SKM-1 treated with dmso at 0.1 percent for 144 hours (cell line): ENCODE measurements around the gene TBC1D30.
"Not testable (repeated sequence)": the region's sequence is repeated elsewhere in the genome, so short reads cannot be mapped to it uniquely, and the experiment has no call there.

Experiments used
- DNase-seq: peaks from one replicate; lab custom pipeline; 2025; ENCODE audit not compliant: unreplicated experiment; lab: John Stamatoyannopoulos, UW

TBC1D30 gene

DNA sequence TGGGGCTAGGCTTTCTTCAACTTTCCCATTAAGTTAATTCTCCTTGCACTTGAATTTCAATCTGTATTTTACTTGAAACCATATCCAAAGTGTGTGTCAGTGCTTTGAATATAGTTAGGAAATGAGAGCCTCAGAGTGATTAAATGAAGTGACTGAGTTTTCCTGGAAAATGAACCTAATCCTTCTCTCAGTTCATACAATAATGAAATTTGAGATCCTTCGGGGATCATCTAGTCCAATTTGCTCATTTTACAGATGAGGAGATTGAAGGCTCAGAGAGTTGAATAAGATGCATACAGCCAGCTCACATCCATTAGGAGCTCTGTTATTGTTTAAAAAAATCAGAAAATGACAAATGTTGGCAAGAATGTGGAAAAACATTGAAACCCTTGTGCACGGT lies 18.3 kb upstream of the TBC1D30 start:
- DNase-seq, result no peak

DNA sequence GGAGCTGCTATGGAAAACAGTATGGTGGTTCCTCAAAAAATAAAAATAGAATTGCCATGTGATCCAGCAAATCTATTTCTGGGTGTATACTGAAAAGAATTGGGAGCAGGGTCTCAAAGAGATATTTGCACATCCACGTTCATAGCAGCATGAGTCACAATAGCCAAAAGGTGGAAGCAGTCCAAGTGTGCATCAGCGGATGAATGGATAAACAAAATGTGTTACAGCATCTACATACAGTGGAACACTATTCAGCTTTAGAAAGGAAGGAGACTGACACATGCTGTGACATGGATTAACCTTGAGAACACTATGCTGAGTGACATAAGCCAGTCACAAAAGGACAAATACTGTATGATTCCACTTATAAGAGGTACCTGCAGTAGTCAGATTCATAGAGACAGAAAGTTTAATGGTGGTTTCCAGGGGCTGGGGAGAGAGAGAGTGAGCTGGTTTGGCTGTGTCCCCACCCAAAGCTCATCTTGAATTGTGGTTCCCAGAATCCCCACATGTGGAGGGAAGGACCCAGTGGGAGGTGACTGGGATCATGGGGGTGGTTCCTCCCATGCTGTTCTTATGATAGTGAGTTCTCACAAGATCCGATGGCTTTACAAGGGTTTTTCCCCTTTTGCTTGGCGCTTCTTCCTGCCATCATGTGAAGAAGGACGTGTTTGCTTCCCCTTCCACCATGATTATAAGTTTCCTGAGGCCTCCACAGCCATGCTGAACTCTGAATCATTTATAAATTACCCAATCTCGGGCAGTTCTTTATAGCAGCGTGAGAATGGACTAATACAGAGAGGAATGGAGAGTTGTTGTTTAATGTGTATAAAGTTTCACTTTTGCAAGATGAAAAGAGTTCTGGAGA lies 17.6 kb upstream of the TBC1D30 start:
- DNase-seq, result no peak

GRCh38 chr12:64808110-64808509 lies 16.3 kb upstream of the TBC1D30 start:
- peak; percentile 2 for DNase-seq

GRCh38 chr12:64810831-64811230 lies 13.6 kb upstream of the TBC1D30 start:
- DNase-seq, result no peak

DNA sequence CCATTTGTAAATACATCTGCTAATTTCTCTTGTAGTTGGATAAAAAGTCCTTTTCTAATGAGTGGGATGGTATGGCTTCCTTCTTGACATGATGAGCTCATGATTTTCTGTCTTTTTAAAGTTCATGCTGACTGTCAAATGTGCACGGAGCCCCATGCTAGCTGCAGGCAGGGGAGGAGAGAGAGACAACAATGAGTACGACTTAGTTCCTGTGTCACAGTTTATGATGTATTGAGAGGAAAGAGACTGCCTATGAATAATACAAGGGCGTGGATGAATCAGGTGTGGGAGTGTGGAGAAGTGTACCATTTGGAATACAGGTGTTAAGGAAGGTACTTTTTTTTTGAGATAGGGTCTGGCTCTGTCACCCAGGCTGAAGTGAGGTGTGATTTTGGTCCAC lies 10.7 kb upstream of the TBC1D30 start:
- DNase-seq, result no peak

- DNase-seq, result no peak
These were observed 10.0 kb upstream of the TBC1D30 start for GRCh38 chr12:64814432-64814831.

GRCh38 chr12:64819816-64820402 lies 4.5 kb upstream of the TBC1D30 start:
- peak; percentile 6 for DNase-seq

DNA sequence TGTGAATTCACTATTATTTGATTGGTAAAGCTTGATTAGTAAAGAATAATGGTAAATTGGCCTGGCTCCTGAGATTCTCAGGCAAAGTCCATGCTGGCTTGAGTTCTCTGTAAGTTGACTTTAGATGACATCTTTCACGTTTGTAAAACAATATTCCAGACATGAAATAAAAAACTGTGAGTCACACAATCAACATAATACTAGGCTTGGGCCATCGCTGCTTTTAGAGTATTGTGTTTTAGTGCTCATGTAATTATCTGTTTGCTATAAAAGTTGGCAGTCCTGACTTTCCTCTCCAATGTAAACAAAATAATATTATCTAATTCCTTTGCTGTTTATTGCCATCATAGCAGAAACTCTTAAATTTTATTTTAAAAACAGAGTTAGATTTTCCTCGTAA lies 3.9 kb upstream of the TBC1D30 start:
- DNase-seq, result no peak

- no peak for DNase-seq
These were observed 3.3 kb upstream of the TBC1D30 start for GRCh38 chr12:64821116-64821630.

GRCh38 chr12:64824130-64824499 lies 332 bp upstream of the TBC1D30 start:
- DNase-seq, result no peak

- no peak for DNase-seq
These were observed 935 bp downstream of the TBC1D30 start for GRCh38 chr12:64825143-64826021.

DNA sequence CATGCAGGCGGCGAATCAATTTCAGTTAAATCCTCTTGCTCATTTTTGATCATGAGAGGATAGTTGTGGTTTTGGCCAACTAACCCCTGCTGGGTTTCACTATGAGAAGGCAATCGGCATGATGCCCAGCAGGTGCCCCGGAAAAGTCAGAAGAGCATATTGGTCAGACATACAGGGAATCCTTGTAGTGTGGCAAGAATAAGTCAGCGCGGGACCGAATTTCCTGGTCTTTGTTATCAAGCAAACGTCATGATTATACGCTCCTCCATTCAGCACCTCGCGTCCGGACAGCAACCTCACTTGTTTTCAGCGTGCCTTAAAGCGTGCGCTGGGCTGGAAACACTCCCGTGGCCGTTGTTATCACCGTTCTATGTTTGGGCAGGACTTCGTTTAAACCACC lies 1.8 kb downstream of the TBC1D30 start:
- DNase-seq, result no peak

- DNase-seq, result no peak
These were observed 4.3 kb downstream of the TBC1D30 start for GRCh38 chr12:64828713-64829112.

GRCh38 chr12:64833928-64834327 lies 9.5 kb downstream of the TBC1D30 start:
- no peak for DNase-seq

DNA sequence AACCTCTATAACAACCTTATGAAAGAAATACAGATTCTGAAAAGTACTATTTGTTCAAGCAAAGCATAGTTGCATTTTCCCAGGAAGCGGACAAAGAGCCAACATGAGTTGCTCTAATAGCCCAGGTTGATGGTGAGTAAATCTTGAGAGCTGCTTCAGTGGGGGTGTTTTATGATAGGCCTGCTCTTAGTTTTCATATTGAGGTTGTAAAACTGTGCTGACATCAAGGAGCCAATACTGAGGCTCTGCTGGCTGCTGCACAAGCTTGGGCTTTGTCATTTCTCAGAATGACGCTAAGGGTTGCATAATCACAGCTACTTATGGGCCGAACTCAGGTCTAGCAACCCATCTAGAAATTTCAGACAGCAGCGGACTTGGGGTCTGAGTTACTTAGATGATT lies 11.5 kb downstream of the TBC1D30 start:
- DNase-seq, result no peak

DNA sequence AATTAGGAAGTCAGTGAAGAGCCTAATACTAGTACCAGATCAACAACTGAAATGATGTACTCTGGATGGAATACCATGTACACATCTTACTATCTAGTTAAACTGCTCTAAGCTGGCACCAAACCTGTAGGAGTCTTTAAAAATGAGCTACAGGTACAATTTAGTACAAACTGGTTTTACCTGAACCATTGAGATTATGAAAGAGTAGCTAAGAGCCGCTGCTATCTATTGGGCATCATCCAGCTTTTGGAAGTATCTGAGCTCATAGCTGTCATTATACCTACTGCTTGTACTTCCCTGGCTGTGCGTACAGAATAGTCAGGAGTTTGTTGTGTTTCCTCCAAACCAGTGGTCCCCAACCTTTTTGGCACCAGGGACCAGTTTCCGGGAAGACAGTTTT lies 12.4 kb downstream of the TBC1D30 start:
- DNase-seq, result no peak

- no peak for DNase-seq
These were observed 13.0 kb downstream of the TBC1D30 start for GRCh38 chr12:64837427-64837826.

GRCh38 chr12:64840119-64840518 lies 15.7 kb downstream of the TBC1D30 start:
- no peak for DNase-seq

GRCh38 chr12:64840949-64841717 lies 16.7 kb downstream of the TBC1D30 start:
- DNase-seq, result no peak

DNA sequence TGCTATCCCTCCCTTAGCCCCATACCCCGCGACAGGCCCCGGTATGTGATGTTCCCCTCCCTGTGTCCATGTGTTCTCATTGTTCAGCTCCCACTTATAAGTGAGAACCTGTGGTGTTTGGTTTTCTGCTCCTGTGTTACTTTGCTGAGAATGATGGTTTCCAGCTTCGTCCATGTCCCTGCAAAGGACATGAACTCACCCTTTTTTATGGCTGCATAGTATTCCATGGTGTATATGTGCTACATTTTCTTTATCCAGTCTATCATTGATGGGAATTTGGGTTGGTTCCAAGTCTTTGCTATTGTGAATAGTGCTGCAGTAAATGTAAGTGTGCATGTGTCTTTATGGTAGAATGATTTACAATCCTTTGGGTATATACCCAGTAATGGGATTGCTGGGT lies 24.0 kb downstream of the TBC1D30 start:
- not testable (repeated sequence) for DNase-seq
